Neural progenitor cell (in vitro differentiated cells): Measurements from ENCODE around the gene GREM1.

Experiments
- EZH2phosphoT487 ChIP-seq: fragments of 200-600 bp; sonication (generic); IDR thresholded peaks from 2 replicates; pipeline ENCODE4 v1.6.1; 2017; ENCODE audit warnings: antibody characterized with exemption
- TF ChIP-seq, protein P1 (sequence below): fragments of 200-600 bp; sonication (generic); IDR thresholded peaks from 2 replicates; pipeline ENCODE4 v1.5.1; 2017; ENCODE audit warnings: antibody characterized with exemption, mild to moderate bottlenecking

DNA sequence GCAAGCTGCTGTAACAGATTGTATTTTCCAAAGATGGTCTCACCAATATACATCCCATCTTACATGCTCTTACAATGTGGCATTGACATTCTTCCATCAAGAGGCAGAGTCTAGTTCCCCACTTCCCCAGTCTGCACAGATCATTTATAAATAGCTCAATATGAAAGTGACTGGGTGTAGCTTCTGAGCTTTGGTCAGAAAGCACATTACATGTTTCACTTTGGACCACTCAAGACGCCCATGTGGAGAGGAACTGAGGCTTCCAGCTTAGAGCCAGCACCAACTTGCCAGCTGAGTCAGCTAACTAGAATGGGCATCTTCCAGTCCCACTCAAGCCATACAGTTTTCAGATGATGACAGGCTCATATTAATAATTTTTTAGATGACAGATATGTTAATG, 45.5 kb downstream of the GREM1 start:
- TF ChIP-seq, protein P1, sequence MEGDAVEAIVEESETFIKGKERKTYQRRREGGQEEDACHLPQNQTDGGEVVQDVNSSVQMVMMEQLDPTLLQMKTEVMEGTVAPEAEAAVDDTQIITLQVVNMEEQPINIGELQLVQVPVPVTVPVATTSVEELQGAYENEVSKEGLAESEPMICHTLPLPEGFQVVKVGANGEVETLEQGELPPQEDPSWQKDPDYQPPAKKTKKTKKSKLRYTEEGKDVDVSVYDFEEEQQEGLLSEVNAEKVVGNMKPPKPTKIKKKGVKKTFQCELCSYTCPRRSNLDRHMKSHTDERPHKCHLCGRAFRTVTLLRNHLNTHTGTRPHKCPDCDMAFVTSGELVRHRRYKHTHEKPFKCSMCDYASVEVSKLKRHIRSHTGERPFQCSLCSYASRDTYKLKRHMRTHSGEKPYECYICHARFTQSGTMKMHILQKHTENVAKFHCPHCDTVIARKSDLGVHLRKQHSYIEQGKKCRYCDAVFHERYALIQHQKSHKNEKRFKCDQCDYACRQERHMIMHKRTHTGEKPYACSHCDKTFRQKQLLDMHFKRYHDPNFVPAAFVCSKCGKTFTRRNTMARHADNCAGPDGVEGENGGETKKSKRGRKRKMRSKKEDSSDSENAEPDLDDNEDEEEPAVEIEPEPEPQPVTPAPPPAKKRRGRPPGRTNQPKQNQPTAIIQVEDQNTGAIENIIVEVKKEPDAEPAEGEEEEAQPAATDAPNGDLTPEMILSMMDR = no peak
- TF ChIP-seq EZH2phosphoT487 = no peak
